Choroid plexus epithelial cell (primary cell): ENCODE measurements around the gene CIDEC.

ENCODE experiments used
- DNase-seq: peaks from one replicate; pipeline ENCODE4 v3.0.0-alpha.2; 2010; ENCODE audit warnings: low read depth
- H3K4me3 ChIP-seq: 2 replicates; pipeline ENCODE4 v1.5.1; 2011; ENCODE audit warnings: low read depth, mild to moderate bottlenecking, control low read depth, low read length, moderate library complexity
- TF ChIP-seq, protein P1 (sequence below): conservative IDR thresholded peaks from 2 replicates; pipeline ENCODE4 v1.5.1; 2011; ENCODE audit warnings: low read depth, mild to moderate bottlenecking, control low read depth, inconsistent platforms, low read length, moderate library complexity

CIDEC gene

DNA sequence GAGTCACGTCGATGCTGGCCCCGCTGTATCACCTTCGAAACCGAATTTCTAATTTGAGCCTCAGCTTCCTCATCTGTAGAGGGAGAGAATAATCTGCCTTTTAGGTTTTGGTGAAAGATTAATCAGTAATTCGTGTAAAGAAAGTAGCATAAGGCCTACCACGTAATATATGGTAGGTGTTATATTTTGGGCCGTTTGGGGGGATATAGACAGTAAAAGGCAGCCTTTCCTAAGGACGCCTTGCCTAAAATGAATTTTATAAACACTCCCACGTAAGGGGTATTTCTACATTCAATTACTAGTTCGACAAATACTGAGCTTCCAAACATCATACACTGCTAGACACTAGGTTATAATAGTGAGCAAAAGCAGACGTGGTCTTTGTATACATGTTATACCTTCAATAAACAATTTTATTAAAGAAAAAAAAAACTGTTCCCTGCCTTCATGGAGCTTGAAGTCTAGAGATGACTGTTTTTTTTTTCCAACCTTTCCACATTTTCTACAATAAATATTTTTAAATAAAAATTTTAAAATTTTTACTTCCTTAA is 11.1 kb upstream of the CIDEC start:
- peak overlapping the region; percentile 98 for H3K4me3 ChIP-seq
- TF ChIP-seq, protein P1, sequence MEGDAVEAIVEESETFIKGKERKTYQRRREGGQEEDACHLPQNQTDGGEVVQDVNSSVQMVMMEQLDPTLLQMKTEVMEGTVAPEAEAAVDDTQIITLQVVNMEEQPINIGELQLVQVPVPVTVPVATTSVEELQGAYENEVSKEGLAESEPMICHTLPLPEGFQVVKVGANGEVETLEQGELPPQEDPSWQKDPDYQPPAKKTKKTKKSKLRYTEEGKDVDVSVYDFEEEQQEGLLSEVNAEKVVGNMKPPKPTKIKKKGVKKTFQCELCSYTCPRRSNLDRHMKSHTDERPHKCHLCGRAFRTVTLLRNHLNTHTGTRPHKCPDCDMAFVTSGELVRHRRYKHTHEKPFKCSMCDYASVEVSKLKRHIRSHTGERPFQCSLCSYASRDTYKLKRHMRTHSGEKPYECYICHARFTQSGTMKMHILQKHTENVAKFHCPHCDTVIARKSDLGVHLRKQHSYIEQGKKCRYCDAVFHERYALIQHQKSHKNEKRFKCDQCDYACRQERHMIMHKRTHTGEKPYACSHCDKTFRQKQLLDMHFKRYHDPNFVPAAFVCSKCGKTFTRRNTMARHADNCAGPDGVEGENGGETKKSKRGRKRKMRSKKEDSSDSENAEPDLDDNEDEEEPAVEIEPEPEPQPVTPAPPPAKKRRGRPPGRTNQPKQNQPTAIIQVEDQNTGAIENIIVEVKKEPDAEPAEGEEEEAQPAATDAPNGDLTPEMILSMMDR = no peak
- DNase-seq = no peak

DNA sequence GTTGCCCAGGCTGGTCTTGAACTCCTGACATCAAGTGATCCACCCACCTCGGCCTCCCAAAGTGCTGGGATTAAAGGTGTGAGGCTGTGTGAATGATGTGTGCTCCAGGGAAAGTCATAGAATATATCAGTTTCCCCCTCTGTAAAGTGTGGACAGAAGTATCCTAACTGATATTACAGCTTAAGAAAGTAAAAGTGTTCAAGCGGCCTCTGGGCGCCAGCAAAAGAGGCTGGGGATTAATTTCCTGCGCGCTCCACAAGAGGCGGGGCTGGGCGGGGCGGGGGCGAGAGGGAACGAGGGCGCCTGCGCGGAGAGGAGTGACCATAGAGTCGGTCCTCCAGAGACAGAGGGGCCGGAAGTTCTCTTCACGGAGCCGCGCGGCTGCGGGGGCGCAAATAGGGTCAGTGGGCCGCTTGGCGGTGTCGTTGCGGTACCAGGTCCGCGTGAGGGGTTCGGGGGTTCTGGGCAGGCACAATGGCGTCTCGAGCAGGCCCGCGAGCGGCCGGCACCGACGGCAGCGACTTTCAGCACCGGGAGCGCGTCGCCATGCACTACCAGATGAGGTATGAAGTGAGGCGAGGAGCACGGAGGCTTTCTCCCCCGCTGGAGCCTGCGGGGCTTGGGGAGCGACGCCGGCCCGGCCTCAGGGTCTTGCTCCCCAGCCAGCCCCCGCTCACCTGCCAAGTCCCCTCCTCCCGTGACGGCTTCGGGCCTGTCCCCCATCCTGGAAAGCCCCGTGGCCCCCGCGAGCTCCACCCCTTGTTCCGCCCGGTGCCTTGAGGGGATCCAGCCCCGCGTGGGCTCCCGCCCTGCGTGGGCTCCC is 10.4 kb upstream of the CIDEC start, which contains the start of gene JAGN1:
TSS of gene JAGN1 (plus strand) at position 362 of the 823 bp plus-strand sequence. CDS start at position 475, 113 bp downstream.
- peak; percentile 92 for DNase-seq
- TF ChIP-seq, protein P1 = no peak
- H3K4me3 ChIP-seq = peak within 1 kb of the TSS; percentile 98

GRCh38 chr3:9889405-9889804 is 9.4 kb upstream of the CIDEC start:
- no peak for DNase-seq
- H3K4me3 ChIP-seq = no peak overlapping the region
- TF ChIP-seq, protein P1 = no peak

DNA sequence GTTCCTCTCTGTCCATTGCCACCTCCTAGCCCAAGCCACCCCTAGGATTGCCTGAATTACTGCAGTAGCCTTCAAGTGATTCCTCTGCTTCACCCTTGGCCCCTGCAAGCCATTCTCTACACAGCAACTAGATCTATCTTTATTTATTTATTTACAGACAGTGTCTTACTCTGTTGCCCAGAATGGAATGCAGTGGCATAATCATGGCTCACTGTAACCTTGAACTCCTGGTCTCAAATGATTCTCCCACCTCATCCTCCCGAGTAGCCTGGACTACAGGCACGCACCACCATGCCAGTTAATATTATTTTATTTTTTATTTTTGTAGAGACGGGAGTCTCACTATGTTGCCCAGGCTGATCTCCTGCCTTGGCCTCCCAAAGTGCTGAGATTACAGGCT is 8.5 kb upstream of the CIDEC start:
- no peak overlapping the region for H3K4me3 ChIP-seq
- TF ChIP-seq, protein P1 = no peak
- no peak for DNase-seq

GRCh38 chr3:9887480-9887879 is 7.4 kb upstream of the CIDEC start:
- H3K4me3 ChIP-seq = no peak overlapping the region
- DNase-seq = no peak
- TF ChIP-seq, protein P1 = no peak

GRCh38 chr3:9886328-9886727 is 6.3 kb upstream of the CIDEC start:
- no peak for DNase-seq
- TF ChIP-seq, protein P1 = no peak
- no peak overlapping the region for H3K4me3 ChIP-seq
